GM21619 (cell line): ENCODE data around the gene STAT5A.
A peak's percentile ranks its signal among the peaks of the same experiment; 100 is the strongest.
"Not testable (repeated sequence)": the region's sequence is repeated elsewhere in the genome, so short reads cannot be mapped to it uniquely, and the experiment has no call there.

Experiments used
- ATAC-seq: cut with Tn5 transposase; IDR thresholded peaks from one replicate; pipeline ENCODE4 v1.9.1; 2021; ENCODE audit not compliant: unreplicated experiment

The STAT5A gene

GRCh38 chr17:42287977-42288802, at the start of gene STAT5A:
TSS of gene STAT5A (plus strand) at chr17:42288498. CDS start at chr17:42289412, 914 bp downstream.
- ATAC-seq, result peak; percentile 39

- ATAC-seq, result not testable (repeated sequence)
Observed at GRCh38 chr17:42239576-42239975, 48.7 kb upstream of the STAT5A start.

DNA sequence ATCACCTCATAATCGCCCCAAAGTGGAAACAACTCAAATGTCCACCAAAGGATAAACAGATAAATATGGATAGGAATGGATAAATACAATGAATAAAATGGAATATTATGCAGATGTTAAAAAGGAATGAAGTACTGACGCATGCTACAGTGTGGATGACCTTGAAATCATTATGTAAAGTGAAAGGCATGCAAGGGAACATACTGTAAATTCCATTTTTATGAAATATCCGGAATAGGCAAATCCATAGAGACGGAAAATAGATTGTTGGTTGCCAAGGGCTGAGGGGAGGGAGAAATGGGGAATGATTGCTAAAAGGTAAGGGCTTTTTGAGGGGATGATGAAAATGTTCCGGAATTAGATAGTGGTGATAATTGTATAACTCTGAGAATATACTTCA, 48.1 kb upstream of the STAT5A start:
- no peak for ATAC-seq

DNA sequence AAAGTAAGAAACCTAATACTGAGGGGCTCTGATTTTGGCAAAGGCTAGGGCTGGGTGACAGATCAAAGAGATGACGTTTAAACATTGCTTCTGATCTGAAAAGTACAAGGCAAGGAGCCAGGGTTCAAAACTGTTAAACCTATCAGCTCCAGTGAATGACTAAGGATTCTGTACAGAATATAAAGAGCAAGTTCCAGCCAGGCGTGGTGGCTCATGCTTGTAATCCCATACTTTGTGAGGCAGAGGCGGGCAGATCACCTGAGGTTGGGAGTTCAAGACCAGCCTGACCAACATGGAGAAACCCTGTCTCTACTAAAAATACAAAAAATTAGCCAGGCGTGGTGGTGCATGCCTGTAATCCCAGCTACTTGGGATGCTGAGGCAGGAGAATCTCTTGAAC, 47.4 kb upstream of the STAT5A start:
- not testable (repeated sequence) for ATAC-seq

GRCh38 chr17:42241871-42242270, 46.4 kb upstream of the STAT5A start:
- no peak for ATAC-seq

- no peak for ATAC-seq
Observed at GRCh38 chr17:42243493-42243982, 44.8 kb upstream of the STAT5A start.

DNA sequence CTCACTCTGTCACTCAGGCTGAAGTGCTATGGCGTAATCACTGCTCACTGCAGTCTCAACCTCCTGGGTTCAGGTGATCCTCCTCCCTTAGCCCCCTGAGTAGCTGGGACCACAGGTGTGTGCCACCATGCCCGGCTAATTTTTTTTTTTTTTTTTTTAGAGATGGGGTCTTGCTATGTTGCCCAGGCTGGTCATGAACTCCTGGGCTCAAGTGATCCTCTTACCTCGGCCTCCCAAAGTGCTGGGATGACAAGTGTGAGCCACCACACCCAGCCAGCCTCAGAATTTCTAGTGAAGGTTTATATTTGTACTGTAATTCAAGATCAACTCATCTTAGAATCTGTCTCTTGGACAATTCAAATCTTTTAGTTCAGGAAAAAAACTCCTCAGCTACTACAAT, 44.2 kb upstream of the STAT5A start:
- not testable (repeated sequence) for ATAC-seq

- ATAC-seq, result not testable (repeated sequence)
Observed at GRCh38 chr17:42245183-42245582, 43.1 kb upstream of the STAT5A start.

- no peak for ATAC-seq
Observed at GRCh38 chr17:42246515-42246914, 41.8 kb upstream of the STAT5A start.

- ATAC-seq, result no peak
Observed at GRCh38 chr17:42247734-42248133, 40.6 kb upstream of the STAT5A start.

DNA sequence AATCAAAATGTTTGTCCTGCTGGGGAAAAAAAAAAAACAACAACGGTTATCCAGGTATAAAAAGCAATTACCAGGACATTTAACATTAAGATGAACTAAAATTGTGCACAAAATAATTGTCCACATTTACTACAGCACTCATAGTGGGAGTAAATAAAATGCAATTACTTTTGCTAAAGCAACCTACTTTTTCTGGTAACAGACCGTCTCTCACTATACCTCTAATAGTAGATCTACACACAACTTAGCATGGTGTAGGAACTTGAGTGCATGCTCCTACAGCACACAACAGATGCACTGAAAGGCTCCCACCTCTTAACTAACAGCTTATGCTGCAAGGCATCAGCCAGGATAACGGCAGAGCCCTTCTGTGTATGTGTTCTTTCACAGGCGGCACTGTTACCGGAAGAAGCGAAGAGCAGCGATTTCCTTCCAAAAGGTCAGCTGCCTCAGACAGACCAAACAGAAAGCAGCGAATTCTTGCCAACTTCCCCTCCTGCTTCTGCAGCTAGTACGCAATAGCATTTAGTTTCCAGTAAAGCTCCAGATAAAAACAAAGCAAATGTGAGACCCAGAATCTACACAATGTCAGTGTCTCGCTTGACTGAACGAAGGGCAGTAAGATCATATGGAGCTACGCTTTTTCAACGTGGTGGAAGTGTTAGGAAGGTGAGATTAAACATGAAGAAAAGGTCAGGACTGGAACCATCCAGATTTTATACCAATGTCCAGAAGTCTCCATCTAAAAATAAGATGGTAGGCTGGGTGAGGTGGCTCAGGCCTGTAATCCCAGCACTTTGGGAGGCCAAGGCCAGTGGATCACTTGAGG, 39.7 kb upstream of the STAT5A start:
- ATAC-seq, result peak; percentile 80

- ATAC-seq, result no peak
Observed at GRCh38 chr17:42249681-42250446, 38.4 kb upstream of the STAT5A start.

- no peak for ATAC-seq
Observed at GRCh38 chr17:42251115-42251514, 37.2 kb upstream of the STAT5A start.

DNA sequence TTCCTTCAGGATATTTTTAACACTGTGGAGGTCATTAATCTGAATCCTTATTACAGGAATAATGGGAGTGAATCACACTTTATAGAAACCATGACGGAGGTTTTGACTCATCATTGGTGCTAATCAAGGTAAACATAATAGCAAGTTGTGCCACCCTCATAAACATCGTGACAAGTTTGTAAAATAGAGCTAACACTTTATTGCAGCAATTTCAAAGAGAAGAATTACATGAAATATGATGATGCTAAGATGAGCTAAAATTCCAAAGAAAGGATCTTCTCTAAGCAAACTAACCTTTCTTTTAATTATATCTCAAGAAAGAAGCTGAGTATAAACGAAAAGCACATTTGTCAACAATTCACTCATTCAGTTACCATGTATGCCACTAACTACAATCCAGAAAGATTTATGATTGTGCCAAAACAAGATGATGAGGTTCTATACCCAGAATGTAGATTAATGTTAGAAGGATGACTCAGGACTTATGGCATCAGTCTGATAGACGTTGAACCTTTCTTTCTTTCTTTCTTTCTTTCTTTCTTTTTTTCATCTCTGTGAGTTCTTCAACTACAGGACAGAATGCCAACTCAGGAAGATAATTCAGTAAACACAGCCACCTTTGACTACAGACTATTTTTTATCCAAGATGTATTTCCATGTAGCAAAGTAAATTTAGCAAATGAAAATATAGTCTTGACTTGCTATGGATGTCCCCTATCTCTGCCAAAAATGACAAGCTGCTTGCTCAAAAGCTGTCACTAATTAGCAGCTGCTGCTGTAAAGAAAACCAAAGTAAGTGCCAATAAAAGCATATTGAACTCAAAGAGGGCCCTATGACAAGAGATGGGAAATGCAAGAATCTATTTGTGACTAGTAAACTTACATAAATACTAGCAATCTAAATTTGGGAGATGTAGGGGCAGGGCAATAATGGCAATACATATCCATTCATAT, 35.4 kb upstream of the STAT5A start:
- ATAC-seq, result no peak

- no peak for ATAC-seq
Observed at GRCh38 chr17:42253578-42253977, 34.7 kb upstream of the STAT5A start.

DNA sequence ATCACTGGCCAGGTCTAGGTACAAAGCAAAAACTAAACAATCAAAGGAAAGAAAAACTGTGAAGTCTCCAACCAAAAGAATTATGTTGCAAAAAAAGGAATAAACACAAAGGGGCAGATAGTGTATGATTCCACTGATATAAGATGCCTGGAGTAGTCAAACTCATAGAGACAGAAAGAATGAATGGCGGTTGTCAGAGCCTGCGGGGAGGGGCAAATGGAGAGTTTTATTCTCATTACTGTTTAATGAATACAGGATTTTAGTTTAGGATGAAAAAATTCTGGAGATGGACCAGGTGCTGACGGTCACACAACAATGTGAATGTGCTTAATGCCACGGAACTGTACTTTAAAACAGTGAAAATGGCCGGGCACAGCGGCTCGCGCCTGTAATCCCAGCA, 32.9 kb upstream of the STAT5A start:
- no peak for ATAC-seq

DNA sequence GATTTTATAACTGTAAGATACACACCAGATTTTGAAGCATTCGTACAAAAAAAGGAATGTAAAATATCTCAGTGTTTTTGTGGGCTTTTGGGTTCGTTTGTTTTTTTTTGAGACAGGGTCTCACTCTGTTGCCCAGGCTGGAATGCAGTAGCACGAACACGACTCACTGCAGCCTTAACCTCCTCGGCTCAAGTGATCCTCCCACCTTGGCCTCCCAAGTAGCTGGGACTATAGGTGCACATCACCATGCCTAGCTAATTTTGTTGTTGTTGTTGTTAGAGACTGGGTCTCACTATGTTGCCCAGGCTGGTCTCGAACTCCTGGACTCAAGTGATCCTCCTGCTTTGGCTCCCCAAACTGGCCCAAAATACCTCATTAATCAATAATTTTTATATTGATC, 28.0 kb upstream of the STAT5A start:
- ATAC-seq, result no peak

DNA sequence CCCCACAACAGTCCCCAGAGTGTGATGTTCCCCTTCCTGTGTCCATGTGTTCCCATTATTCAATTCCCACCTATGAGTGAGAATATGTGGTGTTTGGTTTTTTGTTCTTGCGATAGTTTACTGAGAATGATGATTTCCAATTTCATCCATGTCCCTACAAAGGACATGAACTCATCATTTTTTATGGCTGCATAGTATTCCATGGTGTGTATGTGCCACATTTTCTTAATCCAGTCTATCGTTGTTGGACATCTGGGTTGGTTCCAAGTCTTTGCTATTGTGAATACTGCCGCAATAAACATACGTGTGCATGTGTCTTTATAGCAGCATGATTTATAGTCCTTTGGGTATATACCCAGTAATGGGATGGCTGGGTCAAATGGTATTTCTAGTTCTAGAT, 23.9 kb upstream of the STAT5A start:
- not testable (repeated sequence) for ATAC-seq

DNA sequence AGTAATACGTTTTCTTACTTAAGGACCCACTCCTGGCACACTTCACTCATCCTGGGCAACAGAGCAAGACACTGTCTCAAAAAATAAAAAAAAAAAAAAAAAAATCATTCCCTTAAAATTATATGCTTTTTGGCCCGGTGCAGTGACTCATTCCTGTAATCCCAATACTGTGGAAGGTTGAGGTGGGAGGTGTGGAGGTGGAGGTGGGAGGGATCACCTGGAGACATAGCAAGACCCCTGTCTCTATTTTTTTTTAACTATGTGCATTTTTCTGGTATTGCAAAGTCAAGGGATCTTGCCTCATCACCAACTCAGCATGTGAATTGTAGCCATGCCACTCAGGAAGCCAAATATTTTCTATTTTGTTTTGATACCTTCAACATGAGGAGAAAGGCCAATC, 21.8 kb upstream of the STAT5A start:
- no peak for ATAC-seq
